ENCODE measurements around the gene DPP7.

DPP7 gene

GRCh38 chr9:137085920-137086530, 28.5 kb downstream of the DPP7 start:
- Histone ChIP-seq H3K4me1 (ENCODE audit: insufficient read depth, insufficient read length) (peaks cover 21% of the 10 kb centered on the region), H3K36me3 (ENCODE audit: insufficient read depth, insufficient read length, low read length) (peaks cover 39% of the 10 kb centered on the region), H3K9ac (ENCODE audit: insufficient read length, low read depth) (peak overlapping the region; percentile 96), H3K9me3 (ENCODE audit: insufficient read depth, low read length) (no peaks in the 10 kb centered on the region), H3K27me3 (ENCODE audit: insufficient read depth, insufficient read length) (no peaks in the 10 kb centered on the region), H3K4me3 (ENCODE audit: insufficient read length, low read depth) (peak overlapping the region; percentile 81)
- DNase-seq (ENCODE audit: low read depth, low spot score), result no peak
- TF ChIP-seq ZNF274 (IDR thresholded peaks at IDR 0.05; ENCODE audit: low read depth, low read length), result no peak
- no peak for TF ChIP-seq SUZ12 (IDR thresholded peaks at IDR 0.05; ENCODE audit: extremely low read depth, insufficient read depth, insufficient read length)
- TF ChIP-seq YY1 (IDR thresholded peaks at IDR 0.05; ENCODE audit: insufficient read depth, insufficient read length), result no peak

GRCh38 chr9:137084526-137084925, 30.0 kb downstream of the DPP7 start:
- TF ChIP-seq ZNF274 (IDR thresholded peaks at IDR 0.05; ENCODE audit: low read depth, low read length) (no peak), YY1 (IDR thresholded peaks at IDR 0.05; ENCODE audit: insufficient read depth, insufficient read length) (no peak), SUZ12 (IDR thresholded peaks at IDR 0.05; ENCODE audit: extremely low read depth, insufficient read depth, insufficient read length) (no peak)
- H3K9me3 ChIP-seq (ENCODE audit: insufficient read depth, low read length), result no peaks in the 10 kb centered on the region
- H3K9ac ChIP-seq (ENCODE audit: insufficient read length, low read depth), result peak overlapping the region; percentile 8
- peaks cover 24% of the 10 kb centered on the region for H3K4me1 ChIP-seq (ENCODE audit: insufficient read depth, insufficient read length)
- no peak for DNase-seq (ENCODE audit: low read depth, low spot score)
- H3K4me3 ChIP-seq (ENCODE audit: insufficient read length, low read depth), result no peak overlapping the region
- peaks cover 40% of the 10 kb centered on the region for H3K36me3 ChIP-seq (ENCODE audit: insufficient read depth, insufficient read length, low read length)
- H3K27me3 ChIP-seq (ENCODE audit: insufficient read depth, insufficient read length), result no peaks in the 10 kb centered on the region

- no peak for DNase-seq (ENCODE audit: low read depth, low spot score)
- H3K9ac ChIP-seq (ENCODE audit: insufficient read length, low read depth), result peak overlapping the region; percentile 38
Measured at GRCh38 chr9:137083394-137084004, 31.0 kb downstream of the DPP7 start.

GRCh38 chr9:137082925-137083290, 31.6 kb downstream of the DPP7 start:
- Histone ChIP-seq H3K4me3 (ENCODE audit: insufficient read length, low read depth) (no peak overlapping the region), H3K36me3 (ENCODE audit: insufficient read depth, insufficient read length, low read length) (peaks cover 36% of the 10 kb centered on the region), H3K9me3 (ENCODE audit: insufficient read depth, low read length) (no peaks in the 10 kb centered on the region), H3K9ac (ENCODE audit: insufficient read length, low read depth) (peak overlapping the region; percentile 57), H3K27me3 (ENCODE audit: insufficient read depth, insufficient read length) (peaks cover 5% of the 10 kb centered on the region), H3K4me1 (ENCODE audit: insufficient read depth, insufficient read length) (peaks cover 23% of the 10 kb centered on the region)
- DNase-seq (ENCODE audit: low read depth, low spot score), result no peak
- TF ChIP-seq SUZ12 (IDR thresholded peaks at IDR 0.05; ENCODE audit: extremely low read depth, insufficient read depth, insufficient read length), result no peak
- TF ChIP-seq YY1 (IDR thresholded peaks at IDR 0.05; ENCODE audit: insufficient read depth, insufficient read length), result no peak
- no peak for TF ChIP-seq ZNF274 (IDR thresholded peaks at IDR 0.05; ENCODE audit: low read depth, low read length)

More at GRCh38 chr9:137083394-137084004, 31.0 kb downstream of the DPP7 start:
- Histone ChIP-seq H3K9me3 (ENCODE audit: insufficient read depth, low read length) (no peaks in the 10 kb centered on the region), H3K4me3 (ENCODE audit: insufficient read length, low read depth) (no peak overlapping the region), H3K4me1 (ENCODE audit: insufficient read depth, insufficient read length) (peaks cover 21% of the 10 kb centered on the region), H3K36me3 (ENCODE audit: insufficient read depth, insufficient read length, low read length) (peaks cover 36% of the 10 kb centered on the region), H3K27me3 (ENCODE audit: insufficient read depth, insufficient read length) (no peaks in the 10 kb centered on the region)
- TF ChIP-seq YY1 (IDR thresholded peaks at IDR 0.05; ENCODE audit: insufficient read depth, insufficient read length) (peak; percentile 26), ZNF274 (IDR thresholded peaks at IDR 0.05; ENCODE audit: low read depth, low read length) (no peak)

GRCh38 chr9:137082222-137082924, 32.2 kb downstream of the DPP7 start:
- no peaks in the 10 kb centered on the region for H3K9me3 ChIP-seq (ENCODE audit: insufficient read depth, low read length)
- H3K36me3 ChIP-seq (ENCODE audit: insufficient read depth, insufficient read length, low read length), result peaks cover 36% of the 10 kb centered on the region
- peaks cover 24% of the 10 kb centered on the region for H3K4me1 ChIP-seq (ENCODE audit: insufficient read depth, insufficient read length)
- peak overlapping the region; percentile 57 for H3K9ac ChIP-seq (ENCODE audit: insufficient read length, low read depth)
- TF ChIP-seq SUZ12 (IDR thresholded peaks at IDR 0.05; ENCODE audit: extremely low read depth, insufficient read depth, insufficient read length), result no peak
- TF ChIP-seq YY1 (IDR thresholded peaks at IDR 0.05; ENCODE audit: insufficient read depth, insufficient read length), result no peak
- no peak for TF ChIP-seq ZNF274 (IDR thresholded peaks at IDR 0.05; ENCODE audit: low read depth, low read length)
- DNase-seq (ENCODE audit: low read depth, low spot score), result no peak
- H3K4me3 ChIP-seq (ENCODE audit: insufficient read length, low read depth), result no peak overlapping the region
- H3K27me3 ChIP-seq (ENCODE audit: insufficient read depth, insufficient read length), result peaks cover 6% of the 10 kb centered on the region

- Histone ChIP-seq H3K27me3 (ENCODE audit: insufficient read depth, insufficient read length) (peaks cover 9% of the 10 kb centered on the region), H3K4me3 (ENCODE audit: insufficient read length, low read depth) (no peak overlapping the region), H3K4me1 (ENCODE audit: insufficient read depth, insufficient read length) (peaks cover 24% of the 10 kb centered on the region), H3K9me3 (ENCODE audit: insufficient read depth, low read length) (no peaks in the 10 kb centered on the region), H3K36me3 (ENCODE audit: insufficient read depth, insufficient read length, low read length) (peaks cover 36% of the 10 kb centered on the region), H3K9ac (ENCODE audit: insufficient read length, low read depth) (peak overlapping the region; percentile 17)
- DNase-seq (ENCODE audit: low read depth, low spot score), result no peak
- TF ChIP-seq SUZ12 (IDR thresholded peaks at IDR 0.05; ENCODE audit: extremely low read depth, insufficient read depth, insufficient read length) (no peak), YY1 (IDR thresholded peaks at IDR 0.05; ENCODE audit: insufficient read depth, insufficient read length) (no peak), ZNF274 (IDR thresholded peaks at IDR 0.05; ENCODE audit: low read depth, low read length) (no peak)
Measured at GRCh38 chr9:137080260-137081122, 34.0 kb downstream of the DPP7 start.
